Keratinocyte (primary cell): ENCODE data around the gene ZNF747. TPM values are rescaled to one million over a fixed set of nuclear protein-coding genes. Genes with fewer than 3 reads are reported as not detected.
A peak's percentile ranks its signal among the peaks of the same experiment; 100 is the strongest.

Source experiments
- DNase-seq: peaks from one replicate; pipeline ENCODE4 v3.0.0-alpha.2; 2011; ENCODE audit warnings: low read depth, missing footprints, low spot score
- FAIRE-seq: peaks from 2 replicates; lab custom pipeline; 2011; peaks lifted over from hg19 to GRCh38; lab: Jason Lieb, UNC
- H2AFZ ChIP-seq: 2 replicates; pipeline ENCODE4 v1.6.0; 2012; ENCODE audit warnings: low read length, control low read depth, inconsistent platforms; ENCODE audit not compliant: control insufficient read depth
- H3K27ac ChIP-seq: 2 replicates; pipeline ENCODE4 v1.5.1; 2011; ENCODE audit warnings: low read length; ENCODE audit not compliant: control insufficient read depth, insufficient read depth
- H3K27me3 ChIP-seq: 3 replicates; pipeline ENCODE4 v1.6.0; 2011; ENCODE audit warnings: low read length; ENCODE audit not compliant: control insufficient read depth, insufficient read depth; ENCODE audit errors: extremely low read depth
- H3K36me3 ChIP-seq, 2 experiments: 2 replicates in 1 of 2; 3 replicates in 1 of 2; pipeline ENCODE4 v1.5.1; 2011; ENCODE audit warnings: low read length in 2 of 2, mild to moderate bottlenecking in 1 of 2; ENCODE audit not compliant: control insufficient read depth in 2 of 2, insufficient read depth in 2 of 2; ENCODE audit errors: extremely low read depth in 1 of 2
- H3K4me1 ChIP-seq: 3 replicates; pipeline ENCODE4 v1.5.1; 2011; ENCODE audit warnings: low read length; ENCODE audit not compliant: control insufficient read depth, insufficient read depth; ENCODE audit errors: extremely low read depth
- H3K4me2 ChIP-seq: 3 replicates; pipeline ENCODE4 v1.6.0; 2011; ENCODE audit warnings: low read depth, low read length; ENCODE audit not compliant: control insufficient read depth, insufficient read depth; ENCODE audit errors: extremely low read depth
- H3K4me3 ChIP-seq, 3 experiments: fragments of 200-600 bp in 1 of 3; sonication (generic) in 1 of 3; 2 replicates in 2 of 3; 3 replicates in 1 of 3; pipeline ENCODE4 v1.5.1; 2011 to 2016; ENCODE audit warnings: low read length in 3 of 3, mild to moderate bottlenecking in 3 of 3, control low read depth in 2 of 3, inconsistent platforms in 1 of 3, low read depth in 1 of 3, mixed read lengths in 1 of 3, mixed run types in 1 of 3, moderate library complexity in 1 of 3; ENCODE audit not compliant: control insufficient read depth in 2 of 3, insufficient read depth in 2 of 3; ENCODE audit errors: extremely low read depth in 1 of 3
- H3K79me2 ChIP-seq: 2 replicates; pipeline ENCODE4 v1.6.0; 2012; ENCODE audit warnings: low read length; ENCODE audit not compliant: control insufficient read depth, insufficient read depth
- H3K9ac ChIP-seq: 3 replicates; pipeline ENCODE4 v1.6.0; 2011; ENCODE audit warnings: low read length; ENCODE audit not compliant: control insufficient read depth, insufficient read depth; ENCODE audit errors: extremely low read depth
- H3K9me1 ChIP-seq: 3 replicates; pipeline ENCODE4 v1.6.0; 2011; ENCODE audit warnings: low read length; ENCODE audit not compliant: control insufficient read depth, insufficient read depth; ENCODE audit errors: extremely low read depth
- H3K9me3 ChIP-seq: 2 replicates; pipeline ENCODE4 v1.5.1; 2012; ENCODE audit warnings: low read depth, low read length; ENCODE audit not compliant: control insufficient read depth
- H4K20me1 ChIP-seq: 3 replicates; pipeline ENCODE4 v1.6.0; 2011; ENCODE audit warnings: low read length; ENCODE audit not compliant: control insufficient read depth, insufficient read depth; ENCODE audit errors: extremely low read depth
- EZH2 ChIP-seq: IDR thresholded peaks from one replicate; pipeline ENCODE4 v1.6.1; 2012; ENCODE audit warnings: inconsistent platforms, mild to moderate bottlenecking, low read length, moderate library complexity
- dilution Hi-C: fragments of 300-500 bp; cut with MboI; formaldehyde crosslinking; loops from one replicate; pipeline ENCODE4 v1.7.0; 2020; ENCODE audit warnings: low sequenced_read_pairs; ENCODE audit not compliant: extremely low pct_ligation_motif_present
- polyA plus RNA-seq, 5 experiments: library from polyadenylated mRNA; depleted of rRNA in 3 of 5; stranded (reverse) in 3 of 5; stranded (forward) in 1 of 5; unstranded in 1 of 5; fragments of >200 nt; gene quantifications; 1 replicate in 1 of 5; 2 replicates in 3 of 5; 3 replicates in 1 of 5; pipeline versions ENCODE4 v1.2.1 to v1.2.3, GENCODE V29; 2011 to 2012; ENCODE audit warnings: missing spikeins in 2 of 5, low read depth in 1 of 5, low replicate concordance in 1 of 5
- TF ChIP-seq, protein P1 (sequence below), 3 experiments: IDR thresholded peaks in 1 of 3; conservative IDR thresholded peaks in 1 of 3; optimal IDR thresholded peaks in 1 of 3; 2 replicates in 2 of 3; 3 replicates in 1 of 3; pipeline versions ENCODE3 to v1.5.1; 2011; ENCODE audit warnings: low read length in 3 of 3, mild to moderate bottlenecking in 3 of 3, moderate library complexity in 2 of 3, control low read depth in 1 of 3, inconsistent platforms in 1 of 3; ENCODE audit not compliant: insufficient read depth in 2 of 3; ENCODE audit errors: extremely low read depth in 1 of 3

ZNF747 gene
- polyA plus RNA-seq, 1 donor (not counting 4 experiments of a cell fraction or from before 2014, with no cell fraction given), result 2.7 TPM

DNA sequence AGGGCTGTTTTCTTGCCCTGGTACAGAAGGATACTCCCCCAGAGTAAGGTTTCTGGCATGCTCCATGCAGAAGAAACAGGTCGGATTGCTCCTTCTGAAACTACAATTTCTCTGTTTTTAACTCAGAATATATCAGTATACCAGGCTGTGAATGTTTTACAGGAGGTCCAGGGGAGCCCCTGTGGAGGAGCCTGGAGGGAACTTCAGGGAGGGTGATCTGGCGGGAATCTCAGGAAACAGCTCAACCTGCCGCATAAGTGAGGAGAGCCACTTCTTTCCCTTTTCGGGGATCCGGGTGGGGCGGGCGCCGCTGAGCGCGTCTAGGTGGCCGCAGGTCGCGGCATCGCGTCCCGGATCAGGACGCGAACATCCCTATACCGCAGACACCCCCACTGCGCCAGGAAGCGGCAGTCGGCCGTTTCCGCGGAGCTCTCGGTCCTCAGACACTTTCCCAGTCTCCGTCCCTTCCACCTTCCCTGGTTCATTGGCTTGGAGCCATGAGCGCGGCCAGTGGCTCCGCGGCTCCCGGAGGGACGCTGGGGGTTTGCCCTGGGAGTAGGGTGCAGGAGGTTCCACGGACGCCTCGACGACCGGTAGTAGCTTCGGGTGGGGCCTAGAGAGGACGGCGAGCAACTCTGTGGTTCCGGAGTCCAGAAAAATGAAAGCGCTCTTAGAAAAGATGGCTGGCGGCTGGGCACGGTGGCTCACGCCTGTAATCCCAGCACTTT is 26.6 kb upstream of the ZNF747 start:
- no peak for TF ChIP-seq EZH2
- TF ChIP-seq, protein P1, sequence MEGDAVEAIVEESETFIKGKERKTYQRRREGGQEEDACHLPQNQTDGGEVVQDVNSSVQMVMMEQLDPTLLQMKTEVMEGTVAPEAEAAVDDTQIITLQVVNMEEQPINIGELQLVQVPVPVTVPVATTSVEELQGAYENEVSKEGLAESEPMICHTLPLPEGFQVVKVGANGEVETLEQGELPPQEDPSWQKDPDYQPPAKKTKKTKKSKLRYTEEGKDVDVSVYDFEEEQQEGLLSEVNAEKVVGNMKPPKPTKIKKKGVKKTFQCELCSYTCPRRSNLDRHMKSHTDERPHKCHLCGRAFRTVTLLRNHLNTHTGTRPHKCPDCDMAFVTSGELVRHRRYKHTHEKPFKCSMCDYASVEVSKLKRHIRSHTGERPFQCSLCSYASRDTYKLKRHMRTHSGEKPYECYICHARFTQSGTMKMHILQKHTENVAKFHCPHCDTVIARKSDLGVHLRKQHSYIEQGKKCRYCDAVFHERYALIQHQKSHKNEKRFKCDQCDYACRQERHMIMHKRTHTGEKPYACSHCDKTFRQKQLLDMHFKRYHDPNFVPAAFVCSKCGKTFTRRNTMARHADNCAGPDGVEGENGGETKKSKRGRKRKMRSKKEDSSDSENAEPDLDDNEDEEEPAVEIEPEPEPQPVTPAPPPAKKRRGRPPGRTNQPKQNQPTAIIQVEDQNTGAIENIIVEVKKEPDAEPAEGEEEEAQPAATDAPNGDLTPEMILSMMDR (optimal IDR thresholded peaks at IDR 0.05 in 1 of 3, IDR thresholded peaks at IDR 0.05 in 1 of 3, conservative IDR thresholded peaks at IDR 0.05 in 1 of 3; ENCODE audit: extremely low read depth in 1 of 3, insufficient read depth in 2 of 3, low read length in 3 of 3), result no peak
- Histone ChIP-seq H3K79me2 (peaks cover 10% of the 10 kb centered on the region), H3K27ac (no peak overlapping the region), H3K27me3 (no peaks in the 10 kb centered on the region), H3K9me1 (no peaks in the 10 kb centered on the region), H3K36me3 (peaks cover 0 to under 1% of the 10 kb centered on the region in 2 experiments), H3K9ac (peak overlapping the region; percentile 56), H3K4me1 (peaks cover 11% of the 10 kb centered on the region), H3K4me3 (peak overlapping the region; percentile 5 to 56 (median 25)), H4K20me1 (no peaks in the 10 kb centered on the region), H3K9me3 (no peaks in the 10 kb centered on the region), H2AFZ (peak overlapping the region; percentile 84), H3K4me2 (peak overlapping the region; percentile 69)
- dilution Hi-C loops, result no loop called here
- DNase-seq, result no peak
- no peak for FAIRE-seq

DNA sequence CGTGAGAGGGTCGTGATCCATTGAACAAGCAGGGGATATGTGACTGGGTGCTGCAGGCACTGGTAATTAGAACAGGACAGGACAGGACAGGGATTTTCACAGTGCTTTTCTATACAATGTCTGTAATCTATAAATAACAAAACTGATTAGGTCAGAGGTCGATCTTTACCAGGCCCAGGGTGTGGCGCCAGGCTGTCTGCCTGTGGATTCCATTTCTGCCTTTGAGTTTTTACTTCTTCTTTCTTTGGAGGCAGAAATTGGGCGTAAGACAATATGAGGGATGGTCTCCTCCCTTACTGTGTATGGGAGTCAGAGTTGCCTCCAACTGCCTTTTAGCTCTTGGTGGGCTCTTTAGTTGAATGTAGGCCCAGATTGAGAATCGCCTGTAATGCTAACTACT is 25.0 kb upstream of the ZNF747 start:
- H4K20me1 ChIP-seq, result no peaks in the 10 kb centered on the region
- no peak overlapping the region for H2AFZ ChIP-seq
- H3K9ac ChIP-seq, result no peak overlapping the region
- dilution Hi-C loops, result no loop called here
- no peak for FAIRE-seq
- no peaks in the 10 kb centered on the region for H3K27me3 ChIP-seq
- H3K4me1 ChIP-seq, result peaks cover 11% of the 10 kb centered on the region
- TF ChIP-seq, protein P1 (optimal IDR thresholded peaks at IDR 0.05 in 1 of 3, IDR thresholded peaks at IDR 0.05 in 1 of 3, conservative IDR thresholded peaks at IDR 0.05 in 1 of 3; ENCODE audit: extremely low read depth in 1 of 3, insufficient read depth in 2 of 3, low read length in 3 of 3), result no peak
- TF ChIP-seq EZH2, result no peak
- peaks cover 18% of the 10 kb centered on the region for H3K79me2 ChIP-seq
- H3K9me3 ChIP-seq, result no peaks in the 10 kb centered on the region
- H3K9me1 ChIP-seq, result no peaks in the 10 kb centered on the region
- DNase-seq, result no peak
- H3K36me3 ChIP-seq, result peaks cover 0 to 8% of the 10 kb centered on the region in 2 experiments
- no peak overlapping the region for H3K4me2 ChIP-seq
- H3K4me3 ChIP-seq, result no peak overlapping the region
- H3K27ac ChIP-seq, result no peak overlapping the region
